NCI-H1417 (cell line): ENCODE measurements around the gene NOB1.

ENCODE experiments used
- DNase-seq, 3 experiments: peaks; one replicate each; lab custom pipeline; 2025; lab: John Stamatoyannopoulos, UW

Gene NOB1

DNA sequence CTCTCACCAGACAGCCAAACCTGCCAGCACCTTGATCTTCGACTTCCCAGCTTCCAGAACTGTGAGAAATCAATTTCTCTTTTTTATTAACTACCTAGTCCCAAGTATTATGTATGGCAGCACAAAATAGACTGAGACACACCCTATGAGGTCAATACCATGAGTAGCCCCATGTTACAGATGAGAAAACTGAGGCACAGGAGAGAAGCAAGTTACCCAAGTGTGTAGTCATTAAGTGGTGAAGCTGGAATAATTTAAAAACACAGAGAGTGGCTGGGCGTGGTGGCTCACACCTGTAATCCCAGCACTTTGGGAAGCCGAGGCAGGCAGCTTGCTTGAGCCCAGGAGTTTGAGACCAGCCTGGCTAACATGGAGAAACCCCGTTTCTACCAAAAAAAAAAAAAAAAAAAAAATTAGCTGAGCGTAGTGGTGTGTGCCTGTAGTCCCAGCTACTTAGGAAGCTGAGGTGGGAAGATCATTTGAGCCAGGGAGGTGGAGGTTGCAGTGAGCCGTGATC, 33.2 kb downstream of the NOB1 start:
- no peak for DNase-seq

- no peak for DNase-seq
Measured at GRCh38 chr16:69720822-69721430, 33.8 kb downstream of the NOB1 start.

DNA sequence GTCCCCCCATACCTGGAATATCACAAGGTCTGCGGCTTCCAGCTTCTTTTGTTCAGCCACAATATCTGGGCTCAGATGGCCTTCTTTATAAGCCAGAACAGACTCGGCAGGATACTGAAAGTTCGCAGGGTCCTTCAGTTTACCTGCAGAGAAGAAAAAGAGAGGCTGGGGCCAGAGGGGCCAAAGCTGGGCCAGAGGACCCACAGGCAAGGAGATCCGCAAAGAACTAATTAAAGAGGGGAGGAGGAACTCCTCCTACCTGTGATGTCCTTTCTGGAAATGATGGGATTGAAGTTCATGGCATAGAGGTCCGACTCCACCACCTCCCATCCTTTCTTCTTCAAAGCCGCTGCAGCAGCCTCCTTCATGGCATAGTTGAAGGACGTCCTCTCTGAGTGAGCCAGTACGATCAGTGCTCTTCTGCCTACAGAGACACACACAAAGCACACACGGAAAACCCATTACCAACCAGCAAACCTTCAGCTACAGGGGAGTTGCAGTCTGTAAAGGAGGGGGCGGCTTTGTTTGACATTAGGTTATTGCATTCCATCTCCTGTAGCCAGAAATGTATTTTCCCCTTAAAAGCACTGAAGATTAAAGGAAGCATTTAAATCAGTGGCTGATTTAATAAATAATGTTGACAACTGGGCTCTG, 36.5 kb downstream of the NOB1 start:
- DNase-seq: no peak

- no peak for DNase-seq
Measured at GRCh38 chr16:69717066-69717465, 37.7 kb downstream of the NOB1 start.

DNA sequence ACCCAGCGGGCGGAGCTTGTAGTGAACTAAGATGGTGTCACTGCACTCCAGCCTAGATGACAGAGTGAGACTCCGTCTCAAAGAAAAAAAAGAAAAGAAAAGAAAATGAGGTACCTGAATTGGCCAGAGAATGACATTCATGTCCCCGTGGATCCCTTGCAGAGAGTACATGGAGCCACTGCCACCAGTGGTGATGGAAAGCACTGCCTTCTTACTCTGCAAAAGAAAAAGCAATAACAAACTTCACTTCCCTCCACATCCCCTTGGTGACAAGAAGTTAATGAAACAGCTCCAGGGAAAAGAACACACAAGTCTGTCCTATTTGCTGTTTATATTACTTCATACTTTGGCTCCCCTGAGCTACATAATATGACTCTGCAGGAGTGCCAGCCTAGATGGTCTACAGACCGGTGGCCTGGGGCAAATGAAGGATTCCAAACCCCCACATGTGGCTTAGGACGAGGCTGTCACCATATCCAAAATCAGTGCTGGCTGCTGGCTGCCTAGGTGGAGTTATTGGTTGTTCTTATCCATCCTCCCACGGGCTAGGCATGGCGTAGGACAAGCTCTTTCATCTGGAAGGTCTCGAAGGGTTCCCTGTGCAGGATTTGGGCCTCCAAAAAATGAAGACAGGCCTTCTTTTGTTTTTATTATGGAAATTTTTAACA, 41.7 kb downstream of the NOB1 start:
- DNase-seq: no peak

DNA sequence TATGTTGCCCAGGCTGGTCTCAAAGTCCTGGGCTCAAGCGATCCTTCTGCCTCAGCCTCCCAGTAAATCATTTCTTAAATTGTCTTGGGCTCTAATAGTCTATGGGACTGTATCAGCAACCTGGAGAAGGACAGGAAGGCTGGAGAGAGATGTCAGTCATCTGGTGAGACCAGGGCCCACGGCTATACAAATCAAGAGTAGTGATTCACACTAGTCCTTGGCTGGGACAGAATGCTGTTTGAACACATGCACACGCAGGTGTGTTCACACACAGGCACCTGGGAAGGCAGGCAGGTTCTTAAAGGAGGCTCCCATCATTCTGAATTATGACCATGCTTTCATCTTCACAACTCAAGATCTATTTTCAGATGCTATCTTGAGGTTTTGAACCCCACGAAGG, 42.4 kb downstream of the NOB1 start:
- DNase-seq: no peak

- no peak for DNase-seq
Measured at GRCh38 chr16:69711115-69711740, 43.5 kb downstream of the NOB1 start.

DNA sequence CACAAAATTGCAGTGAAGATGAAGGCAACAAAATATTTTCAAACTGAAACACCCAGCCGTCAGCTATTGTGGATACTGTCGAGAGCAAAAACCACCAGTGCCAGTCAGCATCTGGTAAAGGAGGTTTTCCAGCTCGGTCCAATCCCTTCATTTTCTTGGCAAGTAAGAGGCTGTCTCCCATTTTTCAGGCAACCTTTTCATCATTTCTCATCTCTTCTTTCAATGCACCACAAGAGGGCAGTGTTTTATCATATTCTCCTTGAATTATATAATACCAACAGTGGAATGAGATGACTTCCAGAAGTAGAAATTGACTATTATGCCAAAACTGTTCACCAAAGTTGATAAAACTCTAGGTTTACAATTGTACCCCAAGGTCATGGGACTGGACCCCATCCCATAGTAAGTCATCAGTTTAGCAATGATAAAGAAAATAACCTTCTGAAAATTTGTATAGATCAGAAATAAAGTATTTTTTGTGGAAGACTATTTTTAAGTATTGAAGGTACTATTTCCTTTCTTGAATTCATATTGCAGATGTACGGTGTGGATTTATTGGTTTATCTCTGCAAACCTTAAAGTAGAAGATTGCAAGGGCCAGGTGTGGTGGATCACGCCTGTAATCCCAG, 45.2 kb downstream of the NOB1 start:
- peak; percentile 15 to 81 (median 47) for DNase-seq

- no peak for DNase-seq
Measured at GRCh38 chr16:69707920-69708683, 46.6 kb downstream of the NOB1 start.

DNA sequence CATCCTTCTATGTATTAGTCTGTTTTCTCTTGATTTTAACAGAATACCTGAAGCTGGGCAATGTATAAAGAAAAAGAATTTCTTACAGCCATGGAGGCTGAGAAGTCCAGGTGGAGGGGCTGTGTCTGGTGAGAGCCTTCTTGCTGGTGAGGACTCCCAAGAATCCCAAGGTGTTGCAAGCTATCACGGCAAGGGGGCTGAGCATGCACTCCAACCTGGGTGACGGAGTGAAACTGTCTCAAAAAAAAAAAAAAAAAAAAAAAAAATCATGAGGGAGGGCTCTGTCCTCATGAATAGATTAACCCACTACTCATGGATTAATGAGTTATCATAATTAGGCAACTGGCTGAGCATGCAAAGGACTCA, 47.8 kb downstream of the NOB1 start:
- DNase-seq: no peak

GRCh38 chr16:69706256-69706974, 48.3 kb downstream of the NOB1 start:
- DNase-seq: peak in 1 of 3 experiments; percentile 4

- DNase-seq: no peak
Measured at GRCh38 chr16:69703638-69704037, 51.1 kb downstream of the NOB1 start.

- no peak for DNase-seq
Measured at GRCh38 chr16:69701866-69702265, 52.9 kb downstream of the NOB1 start.

DNA sequence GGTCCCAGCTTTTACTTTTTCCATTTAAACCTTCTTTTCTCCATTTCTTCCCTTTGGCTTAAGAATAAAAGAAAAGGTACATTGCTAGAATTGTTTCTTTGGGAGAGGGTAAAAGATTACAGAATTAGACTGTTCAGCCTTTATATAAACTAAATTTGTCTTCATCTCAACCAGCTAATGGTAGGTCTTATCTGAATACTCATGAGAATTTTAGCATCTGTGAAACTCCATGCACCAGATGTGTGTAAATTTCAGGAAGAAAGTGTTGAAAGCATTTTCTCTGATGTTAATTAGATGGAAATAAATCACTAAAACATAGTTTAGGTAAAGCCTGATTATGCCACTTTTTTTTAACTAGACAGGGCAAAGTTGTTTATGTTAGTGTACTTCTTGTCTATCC, 53.3 kb downstream of the NOB1 start:
- no peak for DNase-seq

GRCh38 chr16:69699915-69700314, 54.8 kb downstream of the NOB1 start:
- no peak for DNase-seq

DNA sequence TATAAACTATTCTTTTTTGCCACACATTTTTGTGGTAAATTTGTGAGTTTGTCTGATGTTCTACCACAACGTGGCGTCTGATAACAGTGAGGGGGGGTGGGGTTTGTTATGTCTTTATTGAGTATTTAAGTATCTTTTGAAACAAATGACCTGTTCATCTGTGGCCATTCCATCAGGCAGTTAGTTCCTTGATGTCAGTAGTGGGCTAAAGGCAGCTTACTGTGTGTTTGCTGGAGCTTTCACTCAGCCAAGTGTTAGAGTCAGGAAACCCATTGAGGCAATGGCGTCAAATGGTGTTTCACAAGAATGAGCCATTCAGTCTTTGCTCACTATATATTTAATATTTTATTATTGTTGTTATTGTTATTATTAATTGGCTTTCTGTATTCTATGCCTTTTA, 56.3 kb downstream of the NOB1 start:
- DNase-seq: no peak

- DNase-seq: no peak
Measured at GRCh38 chr16:69693916-69694315, 60.8 kb downstream of the NOB1 start.

- DNase-seq: no peak
Measured at GRCh38 chr16:69691980-69692911, 62.5 kb downstream of the NOB1 start.
